Measurements from ENCODE around the gene PARD3B. TPM values are rescaled to one million over a fixed set of nuclear protein-coding genes. Genes with fewer than 3 reads are reported as not detected.

Gene PARD3B
- total RNA-seq, 2 donors from 2014 or later, result 14.7 to 25.0 TPM

DNA sequence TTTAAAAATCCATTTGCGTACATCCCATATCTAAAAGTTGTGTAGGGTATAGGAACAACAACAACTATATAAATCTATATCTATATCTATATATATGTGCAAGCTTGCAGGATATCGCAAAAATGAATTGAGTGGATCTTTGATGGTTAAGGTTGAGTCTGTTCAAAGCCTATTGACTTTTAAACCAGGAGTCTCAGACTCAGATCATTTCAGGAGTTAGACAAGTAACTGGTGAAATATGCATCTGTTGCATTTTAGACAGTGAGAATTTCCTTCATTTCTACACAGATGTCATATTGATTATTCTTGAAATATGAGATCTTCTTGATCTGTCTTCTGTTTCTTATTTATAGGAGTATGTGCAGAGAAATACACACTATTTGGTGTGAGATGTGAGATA is 66.5 kb downstream of the PARD3B start:
- no peak overlapping the region for H3K27ac ChIP-seq
- H3K36me3 ChIP-seq, result no peaks in the 10 kb centered on the region
- TF ChIP-seq, protein P1, sequence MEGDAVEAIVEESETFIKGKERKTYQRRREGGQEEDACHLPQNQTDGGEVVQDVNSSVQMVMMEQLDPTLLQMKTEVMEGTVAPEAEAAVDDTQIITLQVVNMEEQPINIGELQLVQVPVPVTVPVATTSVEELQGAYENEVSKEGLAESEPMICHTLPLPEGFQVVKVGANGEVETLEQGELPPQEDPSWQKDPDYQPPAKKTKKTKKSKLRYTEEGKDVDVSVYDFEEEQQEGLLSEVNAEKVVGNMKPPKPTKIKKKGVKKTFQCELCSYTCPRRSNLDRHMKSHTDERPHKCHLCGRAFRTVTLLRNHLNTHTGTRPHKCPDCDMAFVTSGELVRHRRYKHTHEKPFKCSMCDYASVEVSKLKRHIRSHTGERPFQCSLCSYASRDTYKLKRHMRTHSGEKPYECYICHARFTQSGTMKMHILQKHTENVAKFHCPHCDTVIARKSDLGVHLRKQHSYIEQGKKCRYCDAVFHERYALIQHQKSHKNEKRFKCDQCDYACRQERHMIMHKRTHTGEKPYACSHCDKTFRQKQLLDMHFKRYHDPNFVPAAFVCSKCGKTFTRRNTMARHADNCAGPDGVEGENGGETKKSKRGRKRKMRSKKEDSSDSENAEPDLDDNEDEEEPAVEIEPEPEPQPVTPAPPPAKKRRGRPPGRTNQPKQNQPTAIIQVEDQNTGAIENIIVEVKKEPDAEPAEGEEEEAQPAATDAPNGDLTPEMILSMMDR (IDR thresholded peaks at IDR 0.05), result no peak
- TF ChIP-seq POLR2A (IDR thresholded peaks at IDR 0.05) (no peak), POLR2AphosphoS5 (IDR thresholded peaks at IDR 0.05) (no peak)
- no peaks in the 10 kb centered on the region for H3K9me3 ChIP-seq
- WGBS, result 94% methylated on average over 2 of the region's 2 CpGs
- intact Hi-C loops (cut with DNase I), result no loop called here
- no peaks in the 10 kb centered on the region for H3K4me1 ChIP-seq (replicated peaks)
- no peak overlapping the region for H3K4me3 ChIP-seq
- H3K27me3 ChIP-seq (replicated peaks; ENCODE audit: insufficient read depth), result no peaks in the 10 kb centered on the region
- no peak for DNase-seq (ENCODE audit: low spot score)

DNA sequence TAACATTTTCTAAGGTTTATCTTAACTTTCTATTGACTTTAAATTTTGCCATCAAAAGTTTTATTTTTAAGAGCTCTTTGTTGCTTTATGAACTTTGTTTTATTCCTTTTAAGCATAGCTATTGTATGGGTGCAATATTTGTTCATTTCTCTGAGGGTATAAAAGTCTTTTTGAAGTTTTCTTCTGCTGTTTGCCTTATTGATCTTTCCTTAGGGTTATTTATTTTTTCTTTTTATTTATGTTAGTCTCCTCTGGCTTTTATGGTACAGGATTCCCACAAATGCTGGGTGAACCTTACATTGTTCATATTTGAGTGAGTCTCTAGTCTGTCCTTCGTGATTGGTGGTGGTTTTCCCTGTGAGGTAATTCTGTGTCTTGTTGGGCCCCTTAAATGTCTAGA is 68.4 kb downstream of the PARD3B start:
- no peak for DNase-seq (ENCODE audit: low spot score)
- no peak overlapping the region for H3K27ac ChIP-seq
- H3K36me3 ChIP-seq, result no peaks in the 10 kb centered on the region
- no peak overlapping the region for H3K4me3 ChIP-seq
- no peaks in the 10 kb centered on the region for H3K9me3 ChIP-seq
- no peaks in the 10 kb centered on the region for H3K4me1 ChIP-seq (replicated peaks)
- intact Hi-C loops (cut with DNase I), result no loop called here
- no peaks in the 10 kb centered on the region for H3K27me3 ChIP-seq (replicated peaks; ENCODE audit: insufficient read depth)
- 85% methylated on average over 1 of the region's 1 CpG for WGBS
- TF ChIP-seq POLR2A (IDR thresholded peaks at IDR 0.05), result no peak
- no peak for TF ChIP-seq POLR2AphosphoS5 (IDR thresholded peaks at IDR 0.05)
- TF ChIP-seq, protein P1 (IDR thresholded peaks at IDR 0.05), result no peak

DNA sequence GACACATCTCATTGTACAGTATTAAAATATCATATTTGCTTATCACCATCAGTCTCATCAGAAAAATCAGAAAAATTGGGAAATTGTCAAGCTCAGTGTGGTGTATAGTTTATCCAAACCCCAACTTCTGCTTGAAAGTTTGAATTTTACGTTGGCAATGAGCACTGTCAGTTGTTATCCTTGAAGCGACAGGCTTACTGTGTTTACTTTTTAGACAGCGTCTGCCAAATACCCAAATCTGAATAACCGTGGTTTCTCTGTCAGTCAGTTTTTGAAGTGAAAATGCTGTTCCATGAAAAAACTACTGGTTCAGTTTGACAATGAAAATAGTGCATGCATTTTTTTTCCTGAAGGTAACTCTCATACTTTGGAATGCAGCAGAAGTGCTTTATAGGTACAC is 70.2 kb downstream of the PARD3B start:
- TF ChIP-seq, protein P1 (IDR thresholded peaks at IDR 0.05), result no peak
- TF ChIP-seq POLR2A (IDR thresholded peaks at IDR 0.05) (no peak), POLR2AphosphoS5 (IDR thresholded peaks at IDR 0.05) (no peak)
- Histone ChIP-seq H3K4me1 (replicated peaks) (no peaks in the 10 kb centered on the region), H3K27ac (no peak overlapping the region), H3K36me3 (no peaks in the 10 kb centered on the region), H3K9me3 (no peaks in the 10 kb centered on the region), H3K27me3 (replicated peaks; ENCODE audit: insufficient read depth) (no peaks in the 10 kb centered on the region), H3K4me3 (no peak overlapping the region)
- intact Hi-C loops (cut with DNase I), result no loop called here
- 46% methylated on average over 4 of the region's 4 CpGs for WGBS
- DNase-seq (ENCODE audit: low spot score), result no peak

DNA sequence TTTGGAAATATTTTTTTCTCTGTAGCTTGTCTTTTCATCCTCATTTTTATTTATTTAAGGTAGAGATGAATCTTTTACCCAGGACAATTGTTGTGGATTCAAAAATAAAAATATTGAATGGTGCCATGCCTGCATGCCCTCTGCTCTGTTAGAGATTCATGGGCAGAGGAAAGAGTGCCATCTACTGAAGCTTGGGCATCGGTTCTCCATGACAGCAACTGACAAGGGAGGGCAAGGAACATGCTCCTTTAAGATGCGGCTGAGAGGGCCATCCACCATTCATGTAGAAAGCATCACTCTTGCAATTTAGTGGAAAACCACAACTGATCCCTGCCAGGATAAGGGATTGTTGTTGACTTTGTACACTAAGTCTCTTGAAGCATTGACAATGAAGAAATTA is 79.9 kb downstream of the PARD3B start:
- TF ChIP-seq POLR2A (IDR thresholded peaks at IDR 0.05) (no peak), POLR2AphosphoS5 (IDR thresholded peaks at IDR 0.05) (no peak)
- TF ChIP-seq, protein P1 (IDR thresholded peaks at IDR 0.05), result no peak
- 51% methylated on average over 2 of the region's 2 CpGs for WGBS
- intact Hi-C loops (cut with DNase I), result no loop called here
- H3K27me3 ChIP-seq (replicated peaks; ENCODE audit: insufficient read depth), result no peaks in the 10 kb centered on the region
- H3K36me3 ChIP-seq, result no peaks in the 10 kb centered on the region
- H3K9me3 ChIP-seq, result no peaks in the 10 kb centered on the region
- DNase-seq (ENCODE audit: low spot score), result no peak
- H3K4me1 ChIP-seq (replicated peaks), result no peaks in the 10 kb centered on the region
- H3K4me3 ChIP-seq, result no peak overlapping the region
- H3K27ac ChIP-seq, result no peak overlapping the region

DNA sequence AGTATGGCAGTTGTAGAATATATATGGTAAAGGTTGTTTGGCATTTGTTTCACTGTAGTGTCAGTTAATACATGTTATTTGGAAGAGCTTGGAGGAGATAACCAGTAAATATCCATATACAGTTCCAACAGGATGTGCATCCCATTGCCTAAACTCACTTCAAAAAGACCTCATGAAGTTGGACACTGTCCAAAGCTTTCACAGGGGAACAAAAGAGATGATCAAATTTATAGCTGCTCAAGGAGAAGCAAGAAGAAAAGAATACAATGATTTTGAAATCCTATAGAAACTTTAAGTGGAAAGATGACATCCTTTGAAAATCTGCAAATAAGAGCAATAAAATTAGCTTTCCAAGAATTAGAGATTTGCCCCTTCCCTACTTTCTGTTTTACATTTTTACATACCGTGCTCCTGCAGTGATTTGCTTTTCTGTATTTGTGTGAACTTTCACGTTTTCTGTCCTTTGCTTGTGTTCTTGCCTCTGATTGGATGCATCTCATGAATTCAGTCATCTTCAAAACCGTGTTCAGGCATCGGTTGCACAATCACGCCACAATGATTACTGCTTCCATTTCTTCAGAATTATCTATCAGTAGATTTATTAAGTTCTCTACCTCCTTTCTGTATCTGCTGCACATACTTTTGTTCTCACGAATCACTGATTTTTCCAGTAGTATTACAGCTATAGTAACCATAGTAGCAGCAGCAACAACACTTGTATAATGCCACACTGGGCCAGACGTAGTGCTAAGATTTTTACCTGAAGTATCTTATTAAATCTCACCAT is 83.8 kb downstream of the PARD3B start:
- intact Hi-C loops (cut with DNase I), result no loop called here
- Histone ChIP-seq H3K4me1 (replicated peaks) (no peaks in the 10 kb centered on the region), H3K9me3 (no peaks in the 10 kb centered on the region), H3K27me3 (replicated peaks; ENCODE audit: insufficient read depth) (no peaks in the 10 kb centered on the region), H3K27ac (no peak overlapping the region), H3K36me3 (no peaks in the 10 kb centered on the region), H3K4me3 (no peak overlapping the region)
- 47% methylated on average over 7 of the region's 7 CpGs for WGBS
- no peak for DNase-seq (ENCODE audit: low spot score)
- TF ChIP-seq, protein P1 (IDR thresholded peaks at IDR 0.05), result no peak
- TF ChIP-seq POLR2AphosphoS5 (IDR thresholded peaks at IDR 0.05) (no peak), POLR2A (IDR thresholded peaks at IDR 0.05) (no peak)

All from prostate gland (tissue), 2 donors.